Measurements from ENCODE around the gene HDAC11.
A peak's percentile ranks its signal among the peaks of the same experiment; 100 is the strongest.
"Not testable (repeated sequence)": the region's sequence is repeated elsewhere in the genome, so short reads cannot be mapped to it uniquely, and the experiment has no call there.

HDAC11 gene

DNA sequence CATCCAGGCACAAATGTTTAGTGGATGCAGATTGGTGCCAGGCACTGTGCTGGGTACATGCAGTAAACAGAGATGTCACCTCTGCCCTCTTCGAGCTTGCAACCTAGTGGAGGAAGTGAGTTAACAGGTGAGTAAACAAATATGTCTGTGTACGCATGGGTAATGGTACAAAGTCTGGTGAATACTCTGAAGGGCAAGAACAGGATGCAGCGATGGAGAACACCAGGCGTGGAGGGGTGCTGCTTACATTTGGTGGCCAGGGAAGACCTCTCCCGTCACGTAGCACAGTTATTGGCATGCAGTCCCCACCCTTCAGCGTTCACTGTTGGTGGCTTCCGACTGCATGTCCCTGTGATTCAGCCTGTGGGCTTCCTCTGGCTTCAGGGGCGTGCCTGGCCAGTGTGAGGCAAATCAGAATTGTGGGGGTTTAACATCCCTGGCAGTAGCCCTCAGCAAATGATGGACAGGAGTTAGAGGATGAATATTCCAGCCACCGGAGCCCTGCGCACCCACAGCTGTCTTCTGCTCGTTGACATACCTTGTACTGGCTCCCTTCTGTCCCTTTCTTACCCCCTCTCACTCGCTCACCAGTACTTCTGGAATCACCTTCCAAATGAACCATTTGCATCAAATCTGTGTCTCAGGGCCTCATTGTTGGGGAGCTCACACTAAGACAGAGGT is 9.1 kb upstream of the HDAC11 start:
- DNase-seq, result no peak

DNA sequence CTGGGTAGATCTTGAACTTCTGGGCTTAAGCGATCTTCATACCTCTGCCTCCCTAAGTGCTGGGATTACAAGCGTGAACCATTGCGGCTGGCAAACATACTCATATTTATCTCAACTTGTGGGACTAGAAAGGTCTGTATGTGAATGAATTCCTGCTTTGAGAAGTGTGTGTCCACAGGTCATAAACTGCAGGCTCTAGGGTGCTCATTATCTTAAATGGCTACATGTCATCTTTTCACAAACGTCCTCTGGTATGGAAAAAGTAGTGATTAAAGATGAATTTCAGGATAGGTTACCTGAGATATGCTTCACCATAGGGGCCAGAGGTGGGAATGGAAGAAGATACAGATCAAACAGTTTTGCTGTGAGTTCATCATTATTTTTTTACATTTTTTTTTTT is 7.8 kb upstream of the HDAC11 start:
- no peak for DNase-seq

GRCh38 chr3:13473020-13473419 is 7.1 kb upstream of the HDAC11 start:
- no peak for DNase-seq

DNA sequence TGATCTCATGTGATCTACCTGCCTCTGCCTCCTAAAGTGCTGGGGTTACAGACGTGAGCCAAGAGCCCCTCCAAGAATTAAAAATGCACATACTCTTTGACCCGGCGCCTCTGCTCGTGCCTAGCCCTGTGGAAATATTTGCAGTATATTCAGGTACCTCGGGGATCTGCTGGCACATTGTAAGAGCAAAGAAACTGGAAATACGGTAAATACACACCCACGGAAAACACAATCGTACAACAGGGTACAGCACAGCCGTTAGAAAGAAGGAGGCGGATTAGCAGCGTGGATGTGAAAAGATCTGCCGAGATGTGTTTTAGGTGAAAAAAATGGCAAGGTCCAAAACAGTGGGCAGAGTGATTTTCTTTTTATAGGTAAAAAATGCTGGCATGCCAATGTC is 6.1 kb upstream of the HDAC11 start:
- DNase-seq, result no peak

DNA sequence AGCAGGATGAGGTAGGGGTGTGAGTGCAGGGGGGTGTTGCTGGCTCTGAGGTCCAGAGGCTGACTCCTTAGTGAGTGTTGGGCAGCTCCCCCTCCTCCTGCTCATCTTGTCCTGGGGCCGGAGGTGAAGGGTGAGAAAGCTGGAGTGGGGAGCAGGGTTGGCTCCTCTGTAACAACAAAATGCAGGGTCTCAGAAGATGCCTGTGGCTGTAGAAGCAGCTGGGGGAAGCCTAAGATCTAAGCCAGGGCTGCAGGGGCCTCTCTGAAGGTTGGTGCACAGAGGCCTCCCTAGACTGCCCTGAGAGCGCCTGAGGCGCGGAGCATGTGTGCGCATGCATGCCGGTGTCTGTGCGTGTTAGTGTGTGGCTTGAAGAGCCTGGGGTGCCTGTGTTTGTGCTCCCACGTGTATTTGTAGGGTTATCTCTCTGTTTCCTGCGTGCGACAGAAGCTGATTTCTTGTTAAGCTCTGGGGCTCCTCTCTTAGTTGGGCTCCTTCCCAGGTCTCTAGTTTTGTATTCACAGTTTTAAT is 5.3 kb upstream of the HDAC11 start:
- no peak for DNase-seq

GRCh38 chr3:13475871-13476590 is 4.1 kb upstream of the HDAC11 start:
- DNase-seq, result no peak

- DNase-seq, result no peak
These were observed 2.2 kb upstream of the HDAC11 start for GRCh38 chr3:13477943-13478342.

GRCh38 chr3:13479332-13479581 is 849 bp upstream of the HDAC11 start:
- DNase-seq, result no peak

DNA sequence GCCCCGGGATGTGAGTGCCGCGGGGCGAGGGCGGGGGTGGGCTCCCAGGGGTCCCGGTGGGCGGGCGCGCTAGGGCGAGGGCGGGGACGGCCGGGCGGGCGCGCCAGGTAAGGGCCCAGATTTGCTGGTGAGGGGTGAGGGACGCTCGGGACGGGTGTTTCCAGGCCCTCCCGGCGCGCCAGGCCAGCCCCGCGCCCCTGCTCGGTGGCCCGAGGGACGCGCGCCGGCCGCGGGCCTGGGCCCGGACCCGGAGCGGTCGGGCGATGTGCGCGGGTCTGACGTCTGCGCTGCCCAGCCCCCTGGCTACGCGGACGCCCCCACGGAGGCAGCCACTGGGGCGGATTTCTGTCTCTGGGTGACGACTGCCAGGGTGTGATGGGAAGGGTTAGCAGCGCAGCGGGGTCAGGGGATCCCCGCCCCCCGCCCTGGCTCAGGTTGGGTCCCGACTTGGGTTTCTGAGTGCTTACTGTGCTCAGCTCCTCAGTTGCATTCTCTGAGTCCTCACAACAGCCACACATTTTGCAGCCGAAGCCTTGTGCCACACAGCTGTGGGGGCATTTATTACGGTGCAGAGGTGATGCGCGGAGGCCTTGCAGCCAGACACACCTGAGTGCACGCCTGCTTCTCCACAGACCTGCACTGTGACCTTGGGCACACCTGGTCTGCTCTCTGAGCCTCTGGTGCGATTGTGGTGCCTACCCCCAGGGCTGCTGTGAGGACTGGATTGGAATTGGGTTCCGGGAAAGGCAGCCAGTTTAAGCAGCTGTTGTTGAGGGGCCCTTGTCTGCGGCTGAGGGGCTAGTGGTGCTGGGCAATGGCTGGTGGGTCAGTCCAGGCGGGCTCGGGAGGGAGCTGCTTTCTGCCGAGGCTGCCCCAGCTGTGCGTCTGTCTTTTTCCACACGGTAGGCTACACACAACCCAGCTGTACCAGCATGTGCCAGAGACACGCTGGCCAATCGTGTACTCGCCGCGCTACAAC is 523 bp downstream of the HDAC11 start:
- peak; percentile 49 for DNase-seq

- DNase-seq, result no peak
These were observed 2.1 kb downstream of the HDAC11 start for GRCh38 chr3:13482106-13482690.

DNA sequence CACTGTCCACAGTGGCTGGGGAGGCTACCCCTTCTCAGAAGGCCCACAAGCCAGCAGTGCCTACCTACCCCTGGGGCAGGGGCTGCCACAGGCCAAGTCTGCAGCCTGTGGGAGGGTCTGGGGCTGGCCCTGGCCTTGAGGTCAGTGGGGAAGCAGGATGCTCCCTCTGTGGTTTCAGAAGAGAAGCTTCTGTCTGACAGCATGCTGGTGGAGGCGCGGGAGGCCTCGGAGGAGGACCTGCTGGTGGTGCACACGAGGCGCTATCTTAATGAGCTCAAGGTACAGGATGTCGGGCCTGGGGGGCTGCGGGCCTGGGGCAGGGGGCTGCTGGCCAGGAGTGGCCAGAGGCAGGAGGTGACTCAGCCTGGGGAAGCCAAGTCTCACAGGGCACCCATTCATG is 3.2 kb downstream of the HDAC11 start:
- no peak for DNase-seq

DNA sequence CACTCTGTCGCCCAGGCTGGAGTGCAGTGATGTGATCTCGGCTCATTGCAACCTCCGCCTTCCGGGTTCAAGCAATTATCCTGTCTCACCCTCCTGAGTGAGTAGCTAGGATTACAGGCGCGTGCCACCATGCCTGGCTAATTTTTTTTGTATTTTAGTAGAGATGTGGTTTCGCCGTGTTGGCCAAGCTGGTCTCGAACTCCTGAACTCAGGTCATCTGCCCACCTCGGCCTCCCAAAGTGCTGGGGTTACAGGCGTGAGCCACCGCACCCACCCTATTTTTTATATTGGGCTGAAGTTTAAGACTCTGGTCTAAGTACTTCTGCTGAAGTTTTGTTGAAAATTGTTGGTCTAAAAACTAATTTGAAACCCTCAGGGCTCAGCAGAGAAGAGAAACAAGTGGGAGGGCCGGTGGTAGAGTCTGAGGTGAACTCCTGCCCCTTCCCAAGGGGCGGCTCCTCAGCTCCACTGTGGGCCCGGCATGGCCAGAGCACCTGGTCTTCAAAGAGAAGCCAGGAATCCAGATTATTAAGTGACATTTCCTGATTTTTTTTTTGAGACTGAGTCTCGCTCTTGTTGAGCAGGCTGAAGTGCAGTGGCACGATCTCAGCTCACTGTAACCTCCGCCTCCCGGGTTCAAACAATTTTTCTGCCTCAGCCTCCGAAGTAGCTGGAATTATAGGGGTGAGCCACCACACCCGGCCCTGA is 4.0 kb downstream of the HDAC11 start:
- no peak for DNase-seq

GRCh38 chr3:13484851-13485590 is 4.9 kb downstream of the HDAC11 start:
- peak; percentile 19 for DNase-seq

DNA sequence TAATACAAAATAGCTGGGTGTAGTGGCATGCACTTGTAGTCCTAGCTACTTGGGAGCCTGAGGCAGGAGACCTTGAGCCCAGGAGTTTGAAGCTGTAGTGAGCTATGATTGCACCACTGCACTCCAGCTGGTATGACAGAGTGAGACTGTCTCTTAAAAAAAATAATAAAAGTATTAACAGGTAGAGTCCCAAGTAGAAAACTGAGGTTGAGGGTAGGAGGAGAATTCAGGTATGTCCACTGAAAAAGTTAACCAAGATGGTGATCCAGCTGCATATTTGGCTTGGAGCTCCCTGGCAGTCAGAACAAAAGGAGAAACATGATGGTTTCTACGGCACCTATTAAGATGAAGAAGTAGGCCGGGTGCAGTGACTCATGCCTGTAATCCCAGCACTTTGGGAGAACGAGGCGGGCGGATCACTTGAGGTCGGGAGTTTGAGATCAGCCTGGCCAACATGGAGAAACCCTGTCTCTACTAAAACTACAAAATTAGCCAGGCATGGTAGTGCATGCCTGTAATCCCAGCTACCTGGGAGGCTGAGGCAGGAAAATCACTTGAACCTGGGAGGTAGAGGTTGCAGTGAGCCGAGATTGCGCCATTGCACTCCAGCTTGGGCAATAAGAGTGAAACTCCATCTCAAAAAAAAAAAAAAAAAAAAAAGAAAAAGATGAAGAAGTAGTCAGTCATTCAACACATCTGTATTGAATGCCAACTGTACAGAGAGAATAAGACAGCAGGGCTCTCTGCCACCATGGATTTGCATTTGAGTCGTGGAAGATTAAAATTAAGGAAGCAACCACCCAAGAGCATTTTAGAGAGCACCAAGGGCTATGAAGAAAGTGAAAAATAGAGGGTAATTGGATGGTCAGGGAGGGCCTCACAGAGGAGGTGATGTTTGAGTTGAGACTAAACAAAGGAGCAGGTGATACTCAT is 5.8 kb downstream of the HDAC11 start:
- not testable (repeated sequence) for DNase-seq

DNA sequence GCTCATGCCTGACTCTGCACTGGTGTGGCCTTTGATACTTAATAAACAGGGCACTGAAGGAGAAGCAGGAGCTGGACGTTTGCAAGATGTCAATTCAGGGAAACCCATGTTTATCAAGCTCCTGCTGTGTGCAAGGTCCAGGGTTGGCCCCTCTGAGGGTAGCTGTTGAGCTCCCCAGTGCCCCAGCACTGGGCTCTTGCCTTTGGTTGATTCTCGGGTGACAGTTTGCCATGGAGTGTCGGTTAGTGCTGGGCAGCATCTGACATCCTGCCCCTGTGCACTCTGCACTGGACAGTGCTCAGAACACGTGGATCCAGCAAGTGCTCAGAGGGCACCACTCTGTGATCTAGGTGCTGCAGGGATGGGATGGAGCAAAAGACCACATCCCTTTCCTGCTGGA is 7.3 kb downstream of the HDAC11 start:
- DNase-seq, result no peak

GRCh38 chr3:13491206-13491974 is 11.3 kb downstream of the HDAC11 start:
- DNase-seq, result no peak

GRCh38 chr3:13492048-13492447 is 11.9 kb downstream of the HDAC11 start:
- DNase-seq, result no peak

DNA sequence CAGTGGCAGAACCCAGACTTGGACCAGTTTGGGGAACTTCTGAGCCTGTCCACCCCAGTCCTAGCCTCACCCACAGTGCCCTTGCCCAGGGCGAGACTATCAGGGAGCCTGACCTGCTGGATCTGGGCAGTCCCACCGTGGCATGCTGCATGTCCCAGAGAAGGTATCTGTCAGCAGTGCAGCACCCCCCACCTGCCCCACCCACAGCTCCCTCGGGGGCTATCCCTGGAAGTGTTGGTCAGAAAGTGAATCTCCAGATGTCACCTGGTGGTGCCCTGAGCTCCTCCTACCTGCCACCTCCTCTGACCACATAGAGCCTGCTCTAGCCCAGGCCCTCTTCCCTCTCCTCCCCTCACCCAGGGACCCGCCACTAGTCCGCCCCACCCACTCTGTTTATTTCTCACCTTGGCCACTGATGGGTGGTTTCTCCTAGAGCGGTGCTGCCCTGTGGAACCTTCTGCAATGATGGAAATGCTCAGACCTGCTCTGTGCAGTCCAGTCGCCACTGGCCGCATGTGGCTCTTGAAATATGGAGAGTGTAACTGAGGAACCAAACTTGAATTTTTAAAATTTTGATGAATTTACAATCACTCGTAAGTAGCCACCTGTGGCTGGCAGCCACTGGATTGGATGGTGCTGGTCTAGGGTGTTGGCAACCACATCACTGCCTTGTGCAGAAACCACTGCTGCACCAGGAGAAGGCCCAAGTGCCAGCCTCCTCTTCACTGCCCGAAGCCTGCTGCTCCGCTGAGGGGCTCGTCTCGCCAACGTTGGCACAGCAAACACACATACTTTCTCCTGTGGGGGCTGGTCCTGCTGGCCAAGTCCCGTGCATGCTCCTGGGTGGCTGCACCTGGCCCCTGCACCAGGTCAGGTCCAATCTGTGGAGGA is 13.1 kb downstream of the HDAC11 start:
- no peak for DNase-seq
